ENCODE results near the gene CBX7. TPM values are rescaled to one million over a fixed set of nuclear protein-coding genes. Genes with fewer than 3 reads are reported as not detected.

The CBX7 gene
- total RNA-seq, 4 donors from 2014 or later = 16.0 to 128 (median 102) TPM

- Histone ChIP-seq H3K9me3 (no peaks in the 10 kb centered on the region), H3K4me3 (peak overlapping the region; percentile 70 to 96), H3K27ac (peak overlapping the region; percentile 95 to 99), H3K27me3 (no peaks in the 10 kb centered on the region), H3K4me1 (peaks cover 6 to 36% of the 10 kb centered on the region in 2 donors), H3K36me3 (no peaks in the 10 kb centered on the region)
- intact Hi-C loops (cut with DNase I; ENCODE audit: low total_unique reads) = no loop called here
- no peak for TF ChIP-seq CTCF (IDR thresholded peaks at IDR 0.05)
- no peak for TF ChIP-seq POLR2A (IDR thresholded peaks at IDR 0.05)
- DNase-seq = no peak
Observed at GRCh38 chr22:39146256-39147101, 6.0 kb downstream of the CBX7 start.

GRCh38 chr22:39144101-39144767, 8.2 kb downstream of the CBX7 start:
- Histone ChIP-seq H3K36me3 (no peaks in the 10 kb centered on the region), H3K27me3 (no peaks in the 10 kb centered on the region), H3K27ac (peak overlapping the region; percentile 95 to 99), H3K4me1 (peaks cover 6 to 21% of the 10 kb centered on the region in 2 donors), H3K9me3 (no peaks in the 10 kb centered on the region), H3K4me3 (peak overlapping the region; percentile 70 to 96)
- TF ChIP-seq POLR2A (IDR thresholded peaks at IDR 0.05) (no peak), CTCF (IDR thresholded peaks at IDR 0.05) (no peak)
- peak in 1 of 2 donors; percentile 46 for DNase-seq
- intact Hi-C loops (cut with DNase I; ENCODE audit: low total_unique reads) = no loop called here

GRCh38 chr22:39142088-39142680, 10.3 kb downstream of the CBX7 start:
- no peak for TF ChIP-seq POLR2A (IDR thresholded peaks at IDR 0.05)
- Histone ChIP-seq H3K9me3 (no peaks in the 10 kb centered on the region), H3K27ac (no peak overlapping the region), H3K36me3 (no peaks in the 10 kb centered on the region), H3K4me3 (no peak overlapping the region), H3K4me1 (peaks cover 6 to 19% of the 10 kb centered on the region in 2 donors), H3K27me3 (no peaks in the 10 kb centered on the region)
- DNase-seq = no peak
- intact Hi-C loops (cut with DNase I; ENCODE audit: low total_unique reads) = no loop called here

GRCh38 chr22:39139933-39140332, 12.5 kb downstream of the CBX7 start:
- DNase-seq = no peak
- intact Hi-C loops (cut with DNase I; ENCODE audit: low total_unique reads) = no loop called here
- no peaks in the 10 kb centered on the region for H3K36me3 ChIP-seq

More at GRCh38 chr22:39139933-39140332, 12.5 kb downstream of the CBX7 start:
- Histone ChIP-seq H3K4me1 (peaks cover 0 to 12% of the 10 kb centered on the region in 2 donors), H3K27ac (no peak overlapping the region), H3K9me3 (no peaks in the 10 kb centered on the region), H3K27me3 (no peaks in the 10 kb centered on the region), H3K4me3 (no peak overlapping the region)
- TF ChIP-seq POLR2A (IDR thresholded peaks at IDR 0.05) (no peak), CTCF (IDR thresholded peaks at IDR 0.05) (no peak)
